H9 (cell line): Measurements from ENCODE around the gene BCAS1. TPM values are rescaled to one million over a fixed set of nuclear protein-coding genes. Genes with fewer than 3 reads are reported as not detected.

Source experiments
- DNase-seq: peaks from one replicate; pipeline ENCODE4 v3.0.0-alpha.2; 2017
- H2AFZ ChIP-seq: one replicate; pipeline ENCODE4 v1.6.1; 2013; ENCODE audit warnings: mild to moderate bottlenecking, low read length, control low read depth, moderate library complexity
- H2AK5ac ChIP-seq: 2 replicates; pipeline ENCODE4 v1.6.1; 2013; ENCODE audit warnings: low read length, control low read depth, mixed read lengths; ENCODE audit not compliant: insufficient read length
- H2BK120ac ChIP-seq: one replicate; pipeline ENCODE4 v1.6.1; 2013; ENCODE audit warnings: low read depth, mild to moderate bottlenecking, low read length, control low read depth, inconsistent platforms; ENCODE audit not compliant: poor library complexity, severe bottlenecking
- H2BK12ac ChIP-seq: 2 replicates; pipeline ENCODE4 v1.6.1; 2013; ENCODE audit warnings: low read length, control low read depth, mixed read lengths, low read depth; ENCODE audit not compliant: insufficient read length
- H2BK15ac ChIP-seq: 2 replicates; pipeline ENCODE4 v1.6.1; 2013; ENCODE audit warnings: low read depth, low read length, control low read depth
- H2BK20ac ChIP-seq: one replicate; pipeline ENCODE4 v1.6.1; 2013; ENCODE audit warnings: low read depth, mild to moderate bottlenecking, low read length, control low read depth, inconsistent platforms; ENCODE audit not compliant: poor library complexity, severe bottlenecking
- H2BK5ac ChIP-seq: 2 replicates; pipeline ENCODE4 v1.6.1; 2013; ENCODE audit warnings: low read length, control low read depth, mixed read lengths; ENCODE audit not compliant: insufficient read length
- H3K14ac ChIP-seq: 2 replicates; pipeline ENCODE4 v1.6.1; 2013; ENCODE audit warnings: low read length, control low read depth; ENCODE audit not compliant: insufficient read depth
- H3K18ac ChIP-seq: 2 replicates; pipeline ENCODE4 v1.6.1; 2013; ENCODE audit warnings: low read depth, mild to moderate bottlenecking, mixed read lengths, low read length, control low read depth; ENCODE audit not compliant: insufficient read length
- H3K23ac ChIP-seq: 2 replicates; pipeline ENCODE4 v1.6.1; 2013; ENCODE audit warnings: low read length, control low read depth, mixed read lengths, low read depth; ENCODE audit not compliant: insufficient read length
- H3K23me2 ChIP-seq: 2 replicates; pipeline ENCODE4 v1.6.1; 2013; ENCODE audit warnings: low read depth, mild to moderate bottlenecking, mixed read lengths, low read length, control low read depth; ENCODE audit not compliant: insufficient read length, poor library complexity, severe bottlenecking
- H3K27ac ChIP-seq: 2 replicates; pipeline ENCODE4 v1.5.1; 2013; ENCODE audit warnings: low read length, control low read depth, mixed read lengths, low read depth; ENCODE audit not compliant: insufficient read length
- H3K27me3 ChIP-seq: 2 replicates; pipeline ENCODE4 v1.6.1; 2013; ENCODE audit warnings: low read length, control low read depth, inconsistent platforms; ENCODE audit not compliant: insufficient read depth
- H3K4ac ChIP-seq: 2 replicates; pipeline ENCODE4 v1.6.1; 2013; ENCODE audit warnings: low read depth, mild to moderate bottlenecking, control low read depth, inconsistent platforms, low read length, moderate library complexity
- H3K4me1 ChIP-seq: 2 replicates; pipeline ENCODE4 v1.6.1; 2013; ENCODE audit warnings: low read length, control low read depth, inconsistent platforms; ENCODE audit not compliant: insufficient read depth
- H3K4me2 ChIP-seq: 2 replicates; pipeline ENCODE4 v1.6.1; 2013; ENCODE audit warnings: low read length, control low read depth, mixed read lengths; ENCODE audit not compliant: insufficient read length, insufficient read depth
- H3K56ac ChIP-seq: 2 replicates; pipeline ENCODE4 v1.6.1; 2013; ENCODE audit warnings: low read depth, mild to moderate bottlenecking, mixed read lengths, low read length, control low read depth; ENCODE audit not compliant: insufficient read length
- H3K79me1 ChIP-seq: 2 replicates; pipeline ENCODE4 v1.6.1; 2013; ENCODE audit warnings: low read depth, mild to moderate bottlenecking, moderate library complexity, low read length, control low read depth, inconsistent platforms; ENCODE audit not compliant: insufficient read depth, poor library complexity, severe bottlenecking
- H3K79me2 ChIP-seq: 2 replicates; pipeline ENCODE4 v1.6.1; 2013; ENCODE audit warnings: low read length, control low read depth, inconsistent platforms; ENCODE audit not compliant: insufficient read depth
- H3K9ac ChIP-seq: 2 replicates; pipeline ENCODE4 v1.6.1; 2013; ENCODE audit warnings: low read length, control low read depth, mixed read lengths; ENCODE audit not compliant: insufficient read length; ENCODE audit errors: extremely low read depth
- H3K9me3 ChIP-seq: one replicate; pipeline ENCODE4 v1.6.1; 2013; ENCODE audit warnings: low read depth, low read length, inconsistent platforms; ENCODE audit not compliant: control insufficient read depth
- H3T11ph ChIP-seq: one replicate; pipeline ENCODE4 v1.6.1; 2013; ENCODE audit warnings: mild to moderate bottlenecking, low read length, control low read depth, inconsistent platforms
- H4K20me1 ChIP-seq: one replicate; pipeline ENCODE4 v1.6.1; 2013; ENCODE audit not compliant: control insufficient read depth, insufficient read length, insufficient read depth
- H4K5ac ChIP-seq: 2 replicates; pipeline ENCODE4 v1.6.1; 2013; ENCODE audit warnings: low read depth, mild to moderate bottlenecking, mixed read lengths, low read length, control low read depth; ENCODE audit not compliant: insufficient read length
- H4K8ac ChIP-seq: replicated peaks from 2 replicates; pipeline ENCODE4 v1.6.1; 2013; ENCODE audit warnings: low read length, control low read depth, mixed read lengths, low read depth; ENCODE audit not compliant: insufficient read length
- H4K91ac ChIP-seq: 2 replicates; pipeline ENCODE4 v1.6.1; 2013; ENCODE audit warnings: low read depth, mild to moderate bottlenecking, moderate library complexity, mixed read lengths, low read length, control low read depth; ENCODE audit not compliant: insufficient read length
- H3K27ac Mint-ChIP-seq, 3 experiments: 2 replicates in 2 of 3; 3 replicates in 1 of 3; pipeline ENCODE4 v1.8.0; 2020 to 2021; ENCODE audit warnings: mixed read lengths in 3 of 3, mild to moderate bottlenecking in 1 of 3, moderate library complexity in 1 of 3
- H3K27me3 Mint-ChIP-seq: 2 replicates; pipeline ENCODE4 v1.8.0; 2021; ENCODE audit warnings: low read depth, mild to moderate bottlenecking, moderate library complexity, mixed read lengths
- H3K36me3 Mint-ChIP-seq, 3 experiments: 2 replicates in 2 of 3; 3 replicates in 1 of 3; pipeline ENCODE4 v1.8.0; 2020 to 2021; ENCODE audit warnings: low read depth in 3 of 3, mixed read lengths in 3 of 3; ENCODE audit not compliant: insufficient read depth in 1 of 3
- H3K4me1 Mint-ChIP-seq, 2 experiments: 2 replicates each; pipeline ENCODE4 v1.8.0; 2020; ENCODE audit warnings: mixed read lengths in 2 of 2
- H3K4me3 Mint-ChIP-seq, 2 experiments: 2 replicates in 1 of 2; 3 replicates in 1 of 2; pipeline ENCODE4 v1.8.0; 2020 to 2021; ENCODE audit warnings: mild to moderate bottlenecking in 2 of 2, mixed read lengths in 2 of 2, moderate library complexity in 1 of 2
- H3K9me3 Mint-ChIP-seq, 2 experiments: 2 replicates in 1 of 2; 3 replicates in 1 of 2; pipeline ENCODE4 v1.8.0; 2020; ENCODE audit warnings: mild to moderate bottlenecking in 2 of 2, mixed read lengths in 2 of 2, moderate library complexity in 1 of 2
- CTCF ChIP-seq: fragments of 200-600 bp; sonication (generic); conservative IDR thresholded peaks from 3 replicates; pipeline ENCODE4 v1.8.0; 2021; ENCODE audit warnings: antibody characterized with exemption, mild to moderate bottlenecking
- WGBS: extraction: QIAGEN DNeasy Blood & Tissue Kit; methylation state at CpG from one replicate; pipeline ENCODE4 v1.1.7; 2013; ENCODE audit warnings: missing lambda C conversion rate, low lambda C conversion rate, mixed read lengths; ENCODE audit not compliant: insufficient read length; ENCODE audit errors: extremely low coverage; 5-methylcytosine and 5-hydroxymethylcytosine counted together
- total RNA-seq: library from RNA; stranded (reverse); gene quantifications from 2 replicates; pipeline ENCODE4 v1.2.1, GENCODE V29; 2021

The BCAS1 gene
- total RNA-seq, 1 experiment from 2014 or later: 0.15 TPM

DNA sequence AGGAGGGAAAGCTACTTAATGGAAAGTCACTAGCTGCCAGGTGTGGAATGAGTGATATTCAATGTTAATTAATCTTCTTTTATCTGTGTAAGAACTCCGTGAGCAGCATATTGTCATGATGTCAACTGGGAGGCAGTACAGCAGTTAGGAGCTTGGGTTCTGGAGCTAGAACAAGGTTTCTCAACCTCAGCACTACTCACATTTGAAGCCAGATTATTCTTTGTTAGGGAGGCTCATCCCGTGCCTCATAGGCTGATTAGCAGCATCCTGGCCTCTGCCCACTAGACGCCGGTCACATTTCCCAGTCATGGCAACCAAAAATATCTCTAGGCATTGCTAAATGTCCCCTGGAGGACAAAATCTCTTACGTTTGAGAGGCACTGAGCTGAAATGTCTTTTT lies 41.2 kb downstream of the BCAS1 start:
- Histone ChIP-seq H3K14ac (no peak overlapping the region), H3K4me2 (no peak overlapping the region), H3K4me1 (no peaks in the 10 kb centered on the region; the same call in 1 of the 2 replicates), H3K27me3 (no peaks in the 10 kb centered on the region), H3K27ac (no peak overlapping the region), H2BK15ac (no peak overlapping the region), H3K79me2 (no peaks in the 10 kb centered on the region), H2BK20ac (no peak overlapping the region), H3K56ac (no peak overlapping the region), H3K18ac (no peak overlapping the region), H3K23me2 (no peaks in the 10 kb centered on the region), H3K9me3 (no peaks in the 10 kb centered on the region), H3T11ph (no peak overlapping the region), H4K5ac (no peak overlapping the region), H3K9ac (no peak overlapping the region), H2BK12ac (no peak overlapping the region), H2BK120ac (no peak overlapping the region), H3K79me1 (no peaks in the 10 kb centered on the region), H4K20me1 (no peaks in the 10 kb centered on the region), H4K8ac (no peak overlapping the region), H2AK5ac (no peak overlapping the region), H3K23ac (no peak overlapping the region), H2AFZ (no peak overlapping the region), H4K91ac (no peak overlapping the region), H3K4ac (no peak overlapping the region), H2BK5ac (no peak overlapping the region)
- Mint-ChIP-seq H3K27ac (no peak overlapping the region), H3K36me3 (no peaks in the 10 kb centered on the region), H3K4me1 (peaks cover 7 to 17% of the 10 kb centered on the region in 2 experiments; a peak in 2 of 4 replicates), H3K9me3 (no peaks in the 10 kb centered on the region), H3K27me3 (0 out of 2 replicates have a peak, but pooled peaks cover 2% of the 10 kb centered on the region), H3K4me3 (no peak overlapping the region)
- no CpG with 5 or more reads among the region's 5 CpGs for WGBS
- DNase-seq: no peak
- TF ChIP-seq CTCF: no peak
